Upper lobe of right lung (tissue), 1 donor: ENCODE results near the gene HID1. TPM values are rescaled to one million over a fixed set of nuclear protein-coding genes. Genes with fewer than 3 reads are reported as not detected.

ENCODE experiments used
- ATAC-seq: fragments of 200-7000 bp; cut with Tn5 transposase; one replicate; pipeline ENCODE4 v1.9.1; 2020; ENCODE audit warnings: mild to moderate bottlenecking, moderate library complexity
- DNase-seq: peaks from one replicate; pipeline ENCODE4 v3.0.0-alpha.2; 2020
- H3K27ac ChIP-seq: fragments of 200-600 bp; one replicate; pipeline ENCODE4 v1.8.0; 2022
- H3K27me3 ChIP-seq: fragments of 200-600 bp; one replicate; pipeline ENCODE4 v1.8.0; 2022; ENCODE audit warnings: mild to moderate bottlenecking
- H3K36me3 ChIP-seq: fragments of 200-600 bp; one replicate; pipeline ENCODE4 v1.8.0; 2022
- H3K4me1 ChIP-seq: fragments of 200-600 bp; one replicate; pipeline ENCODE4 v1.8.0; 2022
- H3K4me3 ChIP-seq: fragments of 200-600 bp; one replicate; pipeline ENCODE4 v1.8.0; 2022; ENCODE audit warnings: mild to moderate bottlenecking
- H3K9me3 ChIP-seq: fragments of 200-600 bp; one replicate; pipeline ENCODE4 v1.8.0; 2022
- intact Hi-C: fragments of 100-400 bp; cut with DNase I; formaldehyde crosslinking; loops from one replicate; pipeline ENCODE4 v1.11.0; 2022
- total RNA-seq: library from RNA; stranded (reverse); fragmentation: NEBNext Ultra II Directional; extraction: Animal tissue kit (Norgen Biotek cat#: 25700); gene quantifications from one replicate; pipeline ENCODE4 v1.2.1, GENCODE V29; 2021
- TF ChIP-seq, protein P1 (sequence below): fragments of 200-600 bp; IDR thresholded peaks from one replicate; pipeline ENCODE4 v1.8.0; 2022; ENCODE audit warnings: antibody characterized with exemption
- donor health status: DM: no; HTN: yes; CAD: no; lungs with severe emphysema.

Gene HID1
- total RNA-seq, 1 donor from 2014 or later = 33.5 TPM

DNA sequence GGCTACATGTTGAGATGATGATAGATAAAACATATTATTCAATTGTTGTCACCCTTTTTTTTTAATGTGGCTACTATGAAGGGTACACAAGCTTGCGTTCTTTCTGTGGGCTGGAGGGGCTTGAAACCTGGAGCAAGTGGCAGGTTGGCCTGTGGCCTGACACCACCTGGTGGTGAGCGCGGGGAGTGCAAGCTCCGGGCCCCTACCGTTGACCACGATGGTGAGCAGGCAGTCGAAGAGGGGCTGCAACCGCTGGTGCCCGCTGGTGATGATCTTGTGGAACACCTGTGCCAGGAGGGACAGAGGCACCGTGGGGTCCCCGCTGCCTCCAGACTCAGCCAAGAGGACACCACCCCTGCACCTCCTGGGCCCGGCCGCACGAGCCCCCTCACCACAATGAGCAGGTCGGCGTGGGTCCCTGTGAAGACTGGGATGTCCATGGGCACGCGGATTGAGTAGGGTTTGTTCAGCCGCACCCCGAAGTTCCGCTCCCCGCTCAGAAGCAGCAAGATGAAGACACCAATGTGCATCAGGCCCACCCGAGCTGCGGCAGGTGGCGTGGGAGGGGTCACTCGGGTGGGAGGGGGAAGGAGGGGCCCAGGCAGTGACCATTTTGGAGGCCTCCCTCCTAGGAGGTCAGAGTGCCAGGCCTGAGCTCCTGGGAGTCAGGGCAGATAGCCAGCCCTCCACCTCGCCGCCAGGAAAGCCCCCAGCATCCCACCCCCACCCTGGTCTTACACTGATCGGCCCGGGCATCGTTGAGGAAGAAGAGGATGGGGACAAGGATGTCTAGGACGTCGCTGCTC is 14.4 kb downstream of the HID1 start:
- peak; percentile 57 for ATAC-seq
- H3K4me1 ChIP-seq = peaks cover 4% of the 10 kb centered on the region
- TF ChIP-seq, protein P1, sequence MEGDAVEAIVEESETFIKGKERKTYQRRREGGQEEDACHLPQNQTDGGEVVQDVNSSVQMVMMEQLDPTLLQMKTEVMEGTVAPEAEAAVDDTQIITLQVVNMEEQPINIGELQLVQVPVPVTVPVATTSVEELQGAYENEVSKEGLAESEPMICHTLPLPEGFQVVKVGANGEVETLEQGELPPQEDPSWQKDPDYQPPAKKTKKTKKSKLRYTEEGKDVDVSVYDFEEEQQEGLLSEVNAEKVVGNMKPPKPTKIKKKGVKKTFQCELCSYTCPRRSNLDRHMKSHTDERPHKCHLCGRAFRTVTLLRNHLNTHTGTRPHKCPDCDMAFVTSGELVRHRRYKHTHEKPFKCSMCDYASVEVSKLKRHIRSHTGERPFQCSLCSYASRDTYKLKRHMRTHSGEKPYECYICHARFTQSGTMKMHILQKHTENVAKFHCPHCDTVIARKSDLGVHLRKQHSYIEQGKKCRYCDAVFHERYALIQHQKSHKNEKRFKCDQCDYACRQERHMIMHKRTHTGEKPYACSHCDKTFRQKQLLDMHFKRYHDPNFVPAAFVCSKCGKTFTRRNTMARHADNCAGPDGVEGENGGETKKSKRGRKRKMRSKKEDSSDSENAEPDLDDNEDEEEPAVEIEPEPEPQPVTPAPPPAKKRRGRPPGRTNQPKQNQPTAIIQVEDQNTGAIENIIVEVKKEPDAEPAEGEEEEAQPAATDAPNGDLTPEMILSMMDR = peak; percentile 96
- H3K9me3 ChIP-seq = no peaks in the 10 kb centered on the region
- H3K4me3 ChIP-seq = no peak overlapping the region
- peaks cover 4% of the 10 kb centered on the region for H3K36me3 ChIP-seq
- intact Hi-C loops = no loop called here
- H3K27me3 ChIP-seq = no peaks in the 10 kb centered on the region
- DNase-seq = peak; percentile 86
- H3K27ac ChIP-seq = no peak overlapping the region

GRCh38 chr17:74956093-74956492 is 16.5 kb downstream of the HID1 start:
- DNase-seq (no peak), ATAC-seq (no peak)
- no peaks in the 10 kb centered on the region for H3K4me1 ChIP-seq
- H3K4me3 ChIP-seq = no peak overlapping the region
- H3K9me3 ChIP-seq = no peaks in the 10 kb centered on the region
- no peaks in the 10 kb centered on the region for H3K27me3 ChIP-seq
- intact Hi-C loops = no loop called here
- H3K27ac ChIP-seq = no peak overlapping the region
- TF ChIP-seq, protein P1 = no peak
- peaks cover 4% of the 10 kb centered on the region for H3K36me3 ChIP-seq

DNA sequence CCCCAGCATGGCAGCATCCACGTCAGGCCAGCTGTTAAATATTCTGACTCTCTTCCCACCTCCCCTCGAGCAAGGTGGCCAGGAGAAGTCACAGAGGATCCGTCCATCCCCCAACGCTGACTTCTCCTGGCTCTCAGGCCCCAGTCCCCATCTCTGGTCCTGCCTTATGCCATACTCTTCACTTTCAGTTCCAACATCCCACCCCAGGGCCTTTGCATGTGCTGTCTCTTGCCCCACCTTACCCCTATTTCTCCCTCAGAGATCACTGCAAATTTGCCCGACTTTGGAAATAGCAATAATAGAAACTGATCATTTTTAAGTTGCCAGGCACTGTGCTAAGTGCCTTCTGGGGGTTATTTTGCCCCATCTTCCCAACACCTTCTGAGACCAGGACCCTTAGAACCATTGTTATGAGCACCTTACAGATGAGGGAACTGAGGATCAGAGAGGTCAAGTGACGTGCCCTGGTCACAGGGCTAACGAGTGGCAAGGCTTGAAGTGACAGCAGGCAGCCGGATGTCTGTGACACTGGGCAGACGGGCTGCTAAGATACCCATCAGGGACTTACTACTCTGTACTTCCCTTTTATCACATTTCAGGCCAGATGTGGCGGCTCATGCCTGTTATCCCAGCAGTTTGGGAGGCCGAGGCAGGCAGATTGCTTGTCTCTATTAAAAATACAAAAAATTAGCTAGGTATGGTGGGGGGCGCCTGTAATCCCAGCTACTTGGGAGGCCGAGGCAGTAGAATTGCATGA is 17.7 kb downstream of the HID1 start:
- no peaks in the 10 kb centered on the region for H3K4me1 ChIP-seq
- no peaks in the 10 kb centered on the region for H3K27me3 ChIP-seq
- no peaks in the 10 kb centered on the region for H3K9me3 ChIP-seq
- peaks cover 4% of the 10 kb centered on the region for H3K36me3 ChIP-seq
- intact Hi-C loops = no loop called here
- H3K27ac ChIP-seq = no peak overlapping the region
- TF ChIP-seq, protein P1 = no peak
- no peak for DNase-seq
- no peak overlapping the region for H3K4me3 ChIP-seq
- ATAC-seq = no peak

- no peak overlapping the region for H3K4me3 ChIP-seq
- intact Hi-C loops = no loop called here
- no peaks in the 10 kb centered on the region for H3K9me3 ChIP-seq
- TF ChIP-seq, protein P1 = no peak
- H3K36me3 ChIP-seq = peaks cover 4% of the 10 kb centered on the region
- H3K27ac ChIP-seq = no peak overlapping the region
- ATAC-seq (no peak), DNase-seq (no peak)
- no peaks in the 10 kb centered on the region for H3K4me1 ChIP-seq
- H3K27me3 ChIP-seq = no peaks in the 10 kb centered on the region
Observed at GRCh38 chr17:74954115-74954514, 18.4 kb downstream of the HID1 start.

DNA sequence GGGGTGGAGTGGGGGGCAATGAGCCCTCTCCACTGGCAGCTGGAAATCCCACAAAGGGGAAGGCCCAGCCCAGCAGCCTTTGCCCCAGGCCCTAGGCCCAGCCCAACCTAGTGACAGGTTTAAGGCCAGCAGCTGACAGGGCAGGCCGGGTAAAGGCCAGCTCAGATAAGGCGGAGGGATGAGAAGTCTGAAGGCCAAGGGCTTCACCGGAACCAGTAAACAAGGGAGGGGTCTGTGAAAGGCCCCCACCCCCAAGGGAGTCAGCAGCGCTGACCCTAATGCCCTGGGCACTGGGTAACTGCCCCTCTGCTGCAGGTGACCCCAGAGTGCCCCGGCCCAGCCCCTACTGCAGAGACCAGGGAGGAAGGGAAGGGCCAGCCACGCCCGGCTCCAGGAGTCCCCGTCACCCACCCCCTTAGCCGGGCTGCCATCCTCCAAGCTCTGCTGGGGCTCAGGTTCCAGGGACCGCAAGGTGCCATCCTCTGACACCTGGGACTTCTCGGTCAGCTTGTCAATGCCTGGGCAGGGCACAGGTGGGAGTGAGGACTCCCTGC is 19.3 kb downstream of the HID1 start:
- Histone ChIP-seq H3K9me3 (no peaks in the 10 kb centered on the region), H3K27me3 (no peaks in the 10 kb centered on the region), H3K4me3 (no peak overlapping the region), H3K36me3 (peaks cover 4% of the 10 kb centered on the region), H3K27ac (no peak overlapping the region), H3K4me1 (no peaks in the 10 kb centered on the region)
- ATAC-seq (no peak), DNase-seq (no peak)
- TF ChIP-seq, protein P1 = no peak
- intact Hi-C loops = no loop called here
